Kidney (tissue), 14 donors: ENCODE measurements around the gene PIGU. TPM values are rescaled to one million over a fixed set of nuclear protein-coding genes. Genes with fewer than 3 reads are reported as not detected.

Experiments
- DNase-seq, 5 donors: peaks; one replicate each; pipeline ENCODE4 v3.0.0-alpha.2; 2013 to 2020
- FAIRE-seq: peaks from 2 replicates; lab custom pipeline; 2012; peaks lifted over from hg19 to GRCh38; lab: Jason Lieb, UNC
- H3K27ac ChIP-seq, 2 donors: one replicate each; pipeline ENCODE4 v1.7.0; 2013; ENCODE audit warnings: low read depth in 2 of 2, low read length in 2 of 2, inconsistent platforms in 1 of 2
- H3K27me3 ChIP-seq: one replicate; pipeline ENCODE4 v1.7.1; 2013; ENCODE audit warnings: low read length, inconsistent platforms; ENCODE audit not compliant: control insufficient read depth, insufficient read depth
- H3K36me3 ChIP-seq, 3 donors: one replicate each; pipeline versions ENCODE4 v1.7.0 to v1.7.1; 2013; ENCODE audit warnings: low read length in 3 of 3, control low read depth in 1 of 3, inconsistent platforms in 1 of 3; ENCODE audit not compliant: insufficient read depth in 3 of 3, control insufficient read depth in 2 of 3
- H3K4me1 ChIP-seq, 3 donors: one replicate each; pipeline versions ENCODE4 v1.7.0 to v1.7.1; 2013; ENCODE audit warnings: low read length in 3 of 3, inconsistent platforms in 1 of 3, low read depth in 1 of 3; ENCODE audit not compliant: control insufficient read depth in 2 of 3, insufficient read depth in 2 of 3
- H3K4me3 ChIP-seq, 3 donors: one replicate each; pipeline versions ENCODE4 v1.7.0 to v1.8.1; 2013; ENCODE audit warnings: low read length in 3 of 3, control low read depth in 1 of 3, inconsistent platforms in 1 of 3
- H3K9ac ChIP-seq, 3 donors: one replicate each; pipeline versions ENCODE4 v1.7.0 to v1.7.1; 2013; ENCODE audit warnings: low read length in 3 of 3, control low read depth in 1 of 3, inconsistent platforms in 1 of 3
- H3K9me3 ChIP-seq, 3 donors: one replicate each; pipeline versions ENCODE4 v1.7.0 to v1.7.1; 2013; ENCODE audit warnings: low read length in 3 of 3, control low read depth in 1 of 3, inconsistent platforms in 1 of 3; ENCODE audit not compliant: control insufficient read depth in 2 of 3, insufficient read depth in 1 of 3
- CTCF ChIP-seq: IDR thresholded peaks from 3 replicates; pipeline ENCODE4 v1.5.1; 2012; ENCODE audit warnings: mild to moderate bottlenecking, moderate library complexity, borderline replicate concordance; ENCODE audit not compliant: insufficient read depth; ENCODE audit errors: extremely low read depth
- intact Hi-C: fragments of 100-400 bp; cut with DNase I; formaldehyde crosslinking; loops from one replicate; pipeline ENCODE4 v1.11.1; 2022
- polyA plus RNA-seq: library from polyadenylated mRNA; stranded (reverse); fragments of 350-450 nt; fragmentation: Illumina TruSeq; extraction: RNeasy Lipid Tissue Mini Kit (QIAGEN cat#74804); gene quantifications from one replicate; pipeline ENCODE4 v1.2.3, GENCODE V29; 2014; ENCODE audit warnings: low read depth, low replicate concordance; ENCODE audit not compliant: insufficient read depth
- total RNA-seq: library from RNA; stranded (reverse); fragmentation: NEBNext Ultra II Directional; extraction: Animal tissue kit (Norgen Biotek cat#: 25700); gene quantifications from one replicate; pipeline ENCODE4 v1.2.1, GENCODE V29; 2021
- donor health status: control.
- donor health status: control.
- donor health status: control.
- donor health status: control.
- donor health status: control.
- donor health status: DM: yes; HTN: yes; CAD: no.
- donor health status: Normal renal cell carcinoma (clear cell type).

The PIGU gene
- total and polyA plus RNA-seq, 2 donors from 2014 or later, result 15.9 to 42.0 TPM

GRCh38 chr20:34528921-34529297 is 148.0 kb downstream of the PIGU start:
- H3K27me3 ChIP-seq, result no peaks in the 10 kb centered on the region
- H3K4me3 ChIP-seq, result no peak overlapping the region
- no peaks in the 10 kb centered on the region for H3K9me3 ChIP-seq
- H3K4me1 ChIP-seq, result peaks cover 0 to 28% (median 25%) of the 10 kb centered on the region in 3 donors
- H3K9ac ChIP-seq, result no peak overlapping the region
- H3K27ac ChIP-seq, result peak overlapping the region; percentile 4 to 29
- intact Hi-C loops, result no loop called here
- H3K36me3 ChIP-seq, result peaks cover 2 to 46% (median 30%) of the 10 kb centered on the region in 3 donors
- no peak for FAIRE-seq
- DNase-seq, result peak in 1 of 5 donors; percentile 17
- TF ChIP-seq CTCF, result no peak

GRCh38 chr20:34527016-34527415 is 149.9 kb downstream of the PIGU start:
- no peak for TF ChIP-seq CTCF
- Histone ChIP-seq H3K36me3 (peaks cover 2 to 39% (median 21%) of the 10 kb centered on the region in 3 donors), H3K27ac (peak overlapping the region in 1 of 2 donors; percentile 5), H3K9me3 (no peaks in the 10 kb centered on the region), H3K4me1 (peaks cover 0 to 35% (median 28%) of the 10 kb centered on the region in 3 donors), H3K4me3 (no peak overlapping the region), H3K9ac (no peak overlapping the region), H3K27me3 (no peaks in the 10 kb centered on the region)
- intact Hi-C loops, result no loop called here
- DNase-seq, result peak in 1 of 5 donors; percentile 10
- FAIRE-seq, result no peak

GRCh38 chr20:34526466-34526865 is 150.4 kb downstream of the PIGU start:
- Histone ChIP-seq H3K4me3 (no peak overlapping the region), H3K4me1 (peaks cover 0 to 32% (median 28%) of the 10 kb centered on the region in 3 donors)

More at GRCh38 chr20:34526466-34526865, 150.4 kb downstream of the PIGU start:
- DNase-seq, result no peak
- no peak for TF ChIP-seq CTCF
- intact Hi-C loops, result no loop called here
- no peaks in the 10 kb centered on the region for H3K9me3 ChIP-seq
- H3K9ac ChIP-seq, result peak overlapping the region in 2 of 3 donors; percentile 37 to 44
- H3K36me3 ChIP-seq, result peaks cover 2 to 39% (median 19%) of the 10 kb centered on the region in 3 donors
- no peaks in the 10 kb centered on the region for H3K27me3 ChIP-seq
- H3K27ac ChIP-seq, result peak overlapping the region; percentile 5 to 71
- no peak for FAIRE-seq
